ENCODE measurements around the gene GCN1. TPM values are rescaled to one million over a fixed set of nuclear protein-coding genes. Genes with fewer than 3 reads are reported as not detected.
"Not testable (repeated sequence)": the region's sequence is repeated elsewhere in the genome, so short reads cannot be mapped to it uniquely, and the experiment has no call there.

The GCN1 gene
- total RNA-seq, 6 donors from 2014 or later: 48.1 to 140 (median 69.6) TPM

DNA sequence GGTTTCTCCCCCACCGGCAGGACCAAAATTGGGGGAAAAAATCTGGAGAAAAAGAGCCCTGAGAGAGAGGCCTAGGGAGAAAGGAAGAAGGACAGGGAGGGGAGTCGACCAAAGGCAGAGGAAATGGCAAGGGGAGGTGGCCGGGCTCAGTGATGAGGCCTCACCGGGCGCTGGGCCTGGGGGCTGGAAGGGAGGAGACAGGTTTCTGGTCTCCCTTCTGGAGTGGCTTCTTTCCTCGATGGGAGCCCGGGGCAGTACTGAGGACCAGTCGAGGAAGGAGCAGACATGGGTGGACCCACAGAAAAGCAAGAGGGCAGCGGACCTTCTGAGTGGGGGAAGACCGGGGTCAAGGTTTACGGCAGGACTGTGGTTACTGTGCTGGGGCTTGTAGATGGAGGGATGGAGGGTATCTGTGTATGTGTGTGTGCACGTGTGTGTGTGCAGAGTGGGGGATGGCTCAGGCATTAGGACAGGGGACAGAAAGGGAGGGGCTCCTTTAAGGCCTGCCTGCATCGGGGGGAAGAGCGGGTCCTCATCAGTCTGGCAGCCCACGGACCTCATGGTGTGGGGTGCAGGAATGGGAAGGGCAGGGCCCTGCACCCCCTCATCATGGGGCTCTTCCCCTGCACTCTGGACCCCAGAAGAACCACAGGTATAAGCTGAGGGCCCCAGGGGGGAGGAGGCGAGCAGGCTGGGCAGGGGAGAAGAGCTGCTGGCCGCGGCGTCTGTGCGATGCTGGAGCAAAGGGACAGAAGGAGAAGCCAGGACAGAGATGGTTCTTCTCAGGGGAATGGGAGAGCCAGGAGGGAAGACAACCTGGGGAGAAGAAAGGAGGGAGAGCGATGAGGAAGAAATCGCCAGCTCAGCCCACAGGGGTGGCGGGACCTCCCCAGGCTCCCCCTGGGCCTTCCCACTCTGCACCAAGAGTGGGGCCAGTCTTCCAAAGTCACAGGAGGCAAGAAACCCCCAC lies 21.5 kb upstream of the GCN1 start:
- H3K27ac ChIP-seq: no peak overlapping the region
- peaks cover 54 to 100% (median 89%) of the 10 kb centered on the region in 4 donors for H3K36me3 ChIP-seq
- no peak for TF ChIP-seq POLR2AphosphoS5 (IDR thresholded peaks at IDR 0.05)
- TF ChIP-seq EP300 (IDR thresholded peaks at IDR 0.05): no peak
- TF ChIP-seq, protein P1, sequence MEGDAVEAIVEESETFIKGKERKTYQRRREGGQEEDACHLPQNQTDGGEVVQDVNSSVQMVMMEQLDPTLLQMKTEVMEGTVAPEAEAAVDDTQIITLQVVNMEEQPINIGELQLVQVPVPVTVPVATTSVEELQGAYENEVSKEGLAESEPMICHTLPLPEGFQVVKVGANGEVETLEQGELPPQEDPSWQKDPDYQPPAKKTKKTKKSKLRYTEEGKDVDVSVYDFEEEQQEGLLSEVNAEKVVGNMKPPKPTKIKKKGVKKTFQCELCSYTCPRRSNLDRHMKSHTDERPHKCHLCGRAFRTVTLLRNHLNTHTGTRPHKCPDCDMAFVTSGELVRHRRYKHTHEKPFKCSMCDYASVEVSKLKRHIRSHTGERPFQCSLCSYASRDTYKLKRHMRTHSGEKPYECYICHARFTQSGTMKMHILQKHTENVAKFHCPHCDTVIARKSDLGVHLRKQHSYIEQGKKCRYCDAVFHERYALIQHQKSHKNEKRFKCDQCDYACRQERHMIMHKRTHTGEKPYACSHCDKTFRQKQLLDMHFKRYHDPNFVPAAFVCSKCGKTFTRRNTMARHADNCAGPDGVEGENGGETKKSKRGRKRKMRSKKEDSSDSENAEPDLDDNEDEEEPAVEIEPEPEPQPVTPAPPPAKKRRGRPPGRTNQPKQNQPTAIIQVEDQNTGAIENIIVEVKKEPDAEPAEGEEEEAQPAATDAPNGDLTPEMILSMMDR (IDR thresholded peaks at IDR 0.05): no peak
- no peak for TF ChIP-seq POLR2A (IDR thresholded peaks at IDR 0.05)
- no peak for DNase-seq
- H3K4me3 ChIP-seq: no peak overlapping the region
- H3K27me3 ChIP-seq: no peaks in the 10 kb centered on the region
- WGBS, 2 donors: 81 to 90% methylated on average over 23 of the region's 23 CpGs
- no peaks in the 10 kb centered on the region for H3K9me3 ChIP-seq
- peaks cover 0 to 3% (median 0%) of the 10 kb centered on the region in 4 donors for H3K4me1 ChIP-seq
- no peak for ATAC-seq (ENCODE audit: low FRiP score in 2 of 2)

DNA sequence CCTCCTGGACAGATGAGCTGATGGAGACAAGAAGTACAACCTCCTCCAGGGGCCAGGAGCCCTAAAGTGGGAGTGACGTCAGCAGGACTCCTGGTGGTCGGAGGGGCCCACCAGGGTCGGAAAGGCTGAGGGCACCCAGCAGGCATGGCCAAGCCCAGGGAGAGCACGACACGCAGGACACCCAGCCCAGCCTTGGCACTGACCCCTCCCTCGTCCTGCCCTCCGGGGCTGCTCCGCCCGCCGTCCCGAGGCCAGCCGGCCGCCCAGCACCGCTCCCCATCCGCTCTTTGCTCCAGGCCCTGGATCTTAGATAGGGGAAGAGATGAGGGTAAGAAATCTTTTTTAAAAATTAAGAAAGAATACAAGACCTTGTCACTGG lies 20.8 kb upstream of the GCN1 start:
- DNase-seq (peak in 1 of 2 donors; percentile 63), ATAC-seq (ENCODE audit: low FRiP score in 2 of 2) (no peak)
- Histone ChIP-seq H3K27ac (no peak overlapping the region), H3K27me3 (no peaks in the 10 kb centered on the region), H3K4me1 (no peaks in the 10 kb centered on the region), H3K36me3 (peaks cover 50 to 100% (median 88%) of the 10 kb centered on the region in 4 donors), H3K4me3 (no peak overlapping the region), H3K9me3 (no peaks in the 10 kb centered on the region)
- WGBS, 2 donors: 89 to 95% methylated on average over 8 to 14 of the region's 15 CpGs
- no peak for TF ChIP-seq POLR2AphosphoS5 (IDR thresholded peaks at IDR 0.05)
- TF ChIP-seq, protein P1 (IDR thresholded peaks at IDR 0.05): no peak
- no peak for TF ChIP-seq POLR2A (IDR thresholded peaks at IDR 0.05)
- no peak for TF ChIP-seq EP300 (IDR thresholded peaks at IDR 0.05)

DNA sequence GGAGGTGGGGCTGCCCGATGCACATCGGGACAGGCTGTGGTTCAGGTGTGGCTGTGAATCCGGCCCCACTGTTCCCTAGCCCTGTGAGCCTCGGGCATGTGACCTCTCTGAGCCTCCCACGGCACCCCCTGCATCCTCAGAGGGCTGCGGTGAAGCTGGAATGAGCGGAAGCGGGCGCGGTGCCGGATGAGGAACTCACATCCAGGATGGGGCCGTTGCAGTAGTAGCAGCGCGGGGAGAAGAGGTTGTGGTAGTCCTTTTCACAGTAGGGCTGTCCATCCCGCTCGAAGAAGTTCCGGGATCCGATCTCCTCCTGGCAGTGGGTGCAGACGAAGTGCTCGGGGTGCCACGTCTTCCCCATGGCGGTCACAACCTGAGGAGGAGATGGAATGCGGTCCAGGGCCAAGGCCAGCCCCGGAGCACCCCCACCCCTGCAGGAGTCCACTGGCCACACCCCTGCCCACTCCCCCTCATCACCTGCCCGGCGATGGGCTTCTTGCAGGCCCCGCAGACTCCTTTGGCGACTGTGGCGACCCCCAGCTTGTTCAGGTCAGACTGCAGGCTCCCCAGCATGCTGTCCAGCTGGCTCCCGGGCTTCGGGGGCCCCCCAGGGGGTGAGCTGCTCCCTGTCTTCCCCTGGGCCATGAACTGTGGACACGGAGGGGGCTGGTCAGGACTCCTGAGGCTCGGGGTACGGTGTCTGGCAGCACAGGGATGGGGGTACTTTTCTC lies 20.3 kb upstream of the GCN1 start:
- peaks cover 44 to 100% (median 87%) of the 10 kb centered on the region in 4 donors for H3K36me3 ChIP-seq
- TF ChIP-seq EP300 (IDR thresholded peaks at IDR 0.05): no peak
- TF ChIP-seq, protein P1 (IDR thresholded peaks at IDR 0.05): no peak
- TF ChIP-seq POLR2A (IDR thresholded peaks at IDR 0.05): no peak
- no peak for TF ChIP-seq POLR2AphosphoS5 (IDR thresholded peaks at IDR 0.05)
- no peaks in the 10 kb centered on the region for H3K9me3 ChIP-seq
- no peaks in the 10 kb centered on the region for H3K4me1 ChIP-seq
- 90 to 97% methylated on average over 20 to 32 of the region's 34 CpGs for WGBS, 2 donors
- H3K27ac ChIP-seq: no peak overlapping the region
- no peak overlapping the region for H3K4me3 ChIP-seq
- DNase-seq (peak in 1 of 2 donors; percentile 74), ATAC-seq (ENCODE audit: low FRiP score in 2 of 2) (no peak)
- H3K27me3 ChIP-seq: no peaks in the 10 kb centered on the region

DNA sequence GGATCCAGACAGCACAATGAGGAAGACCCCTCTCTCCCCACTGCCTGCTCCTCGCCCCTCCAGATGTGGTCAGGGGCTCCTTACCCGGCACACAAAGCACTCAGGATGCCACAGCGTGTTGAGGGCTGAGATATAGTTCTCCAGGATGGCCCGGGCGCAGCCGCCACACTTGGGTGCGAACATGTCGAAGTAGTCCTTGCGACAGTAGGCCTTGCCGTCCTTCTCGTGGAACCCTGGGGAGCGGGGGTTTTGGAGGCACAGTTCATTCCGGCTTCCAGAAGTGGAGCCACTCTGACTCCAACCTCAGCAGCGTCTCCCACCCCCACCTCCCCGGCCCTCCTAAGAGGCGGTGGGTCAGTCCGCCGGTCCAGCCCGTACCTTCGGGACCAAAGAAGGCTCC lies 19.2 kb upstream of the GCN1 start:
- no peak overlapping the region for H3K4me3 ChIP-seq
- ATAC-seq (ENCODE audit: low FRiP score in 2 of 2) (no peak), DNase-seq (peak in 1 of 2 donors; percentile 53)
- no peaks in the 10 kb centered on the region for H3K27me3 ChIP-seq
- peaks cover 35 to 93% (median 78%) of the 10 kb centered on the region in 4 donors for H3K36me3 ChIP-seq
- no peaks in the 10 kb centered on the region for H3K9me3 ChIP-seq
- H3K4me1 ChIP-seq: no peaks in the 10 kb centered on the region
- H3K27ac ChIP-seq: no peak overlapping the region
- TF ChIP-seq POLR2AphosphoS5 (IDR thresholded peaks at IDR 0.05) (no peak), EP300 (IDR thresholded peaks at IDR 0.05) (no peak), POLR2A (IDR thresholded peaks at IDR 0.05) (no peak)
- TF ChIP-seq, protein P1 (IDR thresholded peaks at IDR 0.05): no peak
- 95 to 98% methylated on average over 18 to 20 of the region's 20 CpGs for WGBS, 2 donors

DNA sequence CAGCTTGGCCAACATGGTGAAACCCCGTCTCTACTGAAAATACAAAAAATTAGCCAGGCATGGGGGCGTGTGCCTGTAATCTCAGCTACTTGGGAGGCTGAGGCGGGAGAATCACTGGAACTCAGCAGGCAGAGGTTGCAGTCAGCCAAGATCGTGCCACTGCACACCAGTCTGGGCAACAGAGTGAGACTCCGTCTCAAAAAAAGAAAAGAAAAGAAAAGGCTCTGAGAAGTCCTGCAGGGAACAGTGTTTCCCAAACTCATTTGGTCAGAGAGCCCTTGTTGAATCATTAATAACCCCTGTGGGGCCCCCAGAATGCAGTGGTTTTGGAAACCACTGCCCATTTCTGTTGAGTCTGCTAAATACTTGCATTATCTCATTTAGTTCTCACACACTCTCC lies 18.7 kb upstream of the GCN1 start:
- not testable (repeated sequence) for H3K27me3 ChIP-seq; H3K27ac ChIP-seq; H3K9me3 ChIP-seq; ATAC-seq (ENCODE audit: low FRiP score in 2 of 2); DNase-seq; H3K4me3 ChIP-seq; H3K4me1 ChIP-seq
- 91 to 96% methylated on average over 5 of the region's 5 CpGs for WGBS, 2 donors
- peaks cover 34 to 87% (median 72%) of the 10 kb centered on the region in 4 donors for H3K36me3 ChIP-seq

All from upper lobe of left lung (tissue), 6 donors.